H1 (cell line): ENCODE results near the gene OCLN. TPM values are rescaled to one million over a fixed set of nuclear protein-coding genes. Genes with fewer than 3 reads are reported as not detected.

ENCODE experiments used
- ASH2L ChIP-seq: fragments of 200-600, 300-600 bp; sonication (generic); IDR thresholded peaks from one replicate; pipeline ENCODE4 v1.7.1; 2017; ENCODE audit warnings: low read length
- BACH1 ChIP-seq: IDR thresholded peaks from 2 replicates; pipeline ENCODE4 v1.6.1; 2012; ENCODE audit warnings: low read length, improper control_type of control experiment
- BRCA1 ChIP-seq: IDR thresholded peaks from 2 replicates; pipeline ENCODE4 v1.6.1; 2012; ENCODE audit warnings: low read depth, low read length, improper control_type of control experiment
- CHD2 ChIP-seq: IDR thresholded peaks from 2 replicates; pipeline ENCODE4 v1.6.1; 2012; ENCODE audit warnings: low read length, improper control_type of control experiment
- CREB1 ChIP-seq: IDR thresholded peaks from 2 replicates; pipeline ENCODE4 v1.6.1; 2012; ENCODE audit warnings: inconsistent platforms
- CTBP2 ChIP-seq: IDR thresholded peaks from 2 replicates; pipeline ENCODE4 v1.7.0; 2011; ENCODE audit warnings: borderline replicate concordance, mild to moderate bottlenecking, moderate library complexity, mixed read lengths, low read length; ENCODE audit not compliant: insufficient read depth, insufficient read length
- CTCF ChIP-seq, 3 experiments: IDR thresholded peaks; 1 replicate in 2 of 3; 2 replicates in 1 of 3; pipeline versions ENCODE4 v1.5.1 to v1.6.1; 2011; ENCODE audit warnings: low read length in 3 of 3, mild to moderate bottlenecking in 3 of 3, inconsistent platforms in 2 of 3, low read depth in 1 of 3, moderate library complexity in 1 of 3; ENCODE audit not compliant: insufficient read depth in 1 of 3; ENCODE audit errors: control extremely low read depth in 1 of 3
- EP300 ChIP-seq, 2 experiments: IDR thresholded peaks; 1 replicate in 1 of 2; 2 replicates in 1 of 2; pipeline ENCODE4 v1.6.1; 2011 to 2012; ENCODE audit warnings: low read depth in 2 of 2, low read length in 2 of 2, mild to moderate bottlenecking in 2 of 2, borderline replicate concordance in 1 of 2, inconsistent platforms in 1 of 2, moderate library complexity in 1 of 2
- FOSL1 ChIP-seq: IDR thresholded peaks from 2 replicates; pipeline ENCODE4 v1.6.1; 2011; ENCODE audit warnings: mild to moderate bottlenecking, low read depth, low read length, moderate library complexity; ENCODE audit not compliant: insufficient read depth
- JUN ChIP-seq: IDR thresholded peaks from 2 replicates; pipeline ENCODE4 v1.6.1; 2011; ENCODE audit warnings: low read depth, mild to moderate bottlenecking, improper control_type of control experiment, low read length
- KDM4A ChIP-seq: IDR thresholded peaks from one replicate; pipeline ENCODE4 v1.7.1; 2012; ENCODE audit warnings: low read depth, mild to moderate bottlenecking, moderate library complexity, low read length, inconsistent platforms; ENCODE audit not compliant: severe bottlenecking
- KDM5A ChIP-seq: fragments of 200-600 bp; IDR thresholded peaks from 2 replicates; pipeline ENCODE4 v1.7.1; 2012; ENCODE audit warnings: mild to moderate bottlenecking, low read length, inconsistent platforms, mixed read lengths
- POLR2A ChIP-seq, 2 experiments: IDR thresholded peaks; 1 replicate in 1 of 2; 2 replicates in 1 of 2; pipeline ENCODE4 v1.6.1; 2011; ENCODE audit warnings: low read depth in 2 of 2, low read length in 2 of 2, mild to moderate bottlenecking in 2 of 2; ENCODE audit errors: control extremely low read depth in 1 of 2
- POLR2AphosphoS5 ChIP-seq: IDR thresholded peaks from 2 replicates; pipeline ENCODE4 v1.6.1; 2011; ENCODE audit warnings: low read depth, low read length
- POU5F1 ChIP-seq: IDR thresholded peaks from 2 replicates; pipeline ENCODE4 v1.6.1; 2011; ENCODE audit warnings: low read depth, mild to moderate bottlenecking, low read length, moderate library complexity
- SP1 ChIP-seq: IDR thresholded peaks from 2 replicates; pipeline ENCODE4 v1.6.1; 2011; ENCODE audit warnings: low read depth, low read length
- SUZ12 ChIP-seq: fragments of 200-600 bp; sonication (generic); IDR thresholded peaks from 2 replicates; pipeline ENCODE4 v1.6.1; 2012; ENCODE audit warnings: mild to moderate bottlenecking, inconsistent platforms, low read length, moderate library complexity, mixed read lengths
- TAF1 ChIP-seq: IDR thresholded peaks from 2 replicates; pipeline ENCODE4 v1.6.1; 2011; ENCODE audit warnings: mild to moderate bottlenecking, low read depth, low read length
- TBP ChIP-seq: IDR thresholded peaks from 2 replicates; pipeline ENCODE4 v1.6.1; 2011; ENCODE audit warnings: low read depth, low read length, improper control_type of control experiment
- TEAD4 ChIP-seq: IDR thresholded peaks from 2 replicates; pipeline ENCODE4 v1.6.1; 2012; ENCODE audit warnings: low read depth, low read length, inconsistent platforms, mixed read lengths
- USF2 ChIP-seq: IDR thresholded peaks from 2 replicates; pipeline ENCODE4 v1.6.1; 2011; ENCODE audit warnings: low read length, improper control_type of control experiment
- YY1 ChIP-seq: IDR thresholded peaks from 2 replicates; pipeline ENCODE4 v1.6.1; 2011; ENCODE audit warnings: low read depth, mild to moderate bottlenecking, low read length
- ZNF274 ChIP-seq: IDR thresholded peaks from 2 replicates; pipeline ENCODE4 v1.7.0; 2012; ENCODE audit warnings: low read length, borderline replicate concordance; ENCODE audit errors: extremely low read depth
- polyA plus RNA-seq, 7 experiments: library from polyadenylated mRNA; depleted of rRNA in 3 of 7; stranded (reverse) in 5 of 7; unstranded in 2 of 7; fragments of >200 nt in 5 of 7; fragments of 200-250 nt in 2 of 7; gene quantifications; 1 replicate in 5 of 7; 2 replicates in 1 of 7; 4 replicates in 1 of 7; pipeline versions ENCODE4 v1.2.1 to v1.2.3, GENCODE V29; 2011 to 2013; ENCODE audit warnings: missing spikeins in 2 of 7, mixed read lengths in 2 of 7
- total RNA-seq: library from RNA; stranded (reverse); fragmentation: NEBNext Ultra II Directional; extraction: Animal tissue kit (Norgen Biotek cat#: 25700); gene quantifications from 2 replicates; pipeline ENCODE4 v1.2.1, GENCODE V29; 2021

Gene OCLN
- total and polyA plus RNA-seq, 2 of the 8 experiments (the other 6 are each of a cell fraction or from before 2014, with no cell fraction given), result 27.9 to 85.5 TPM

GRCh38 chr5:69493396-69494133 is 975 bp downstream of the OCLN start (continued):
- TF ChIP-seq SUZ12 (no peak), TEAD4 (no peak), KDM5A (no peak), POLR2A (IDR thresholded peaks at IDR 0.05; ENCODE audit: control extremely low read depth in 1 of 2, low read depth in 2 of 2, low read length in 2 of 2) (no peak; a peak in 1 of 3 replicates), CTCF (IDR thresholded peaks at IDR 0.05; ENCODE audit: control extremely low read depth in 1 of 3, insufficient read depth in 1 of 3, low read depth in 1 of 3, low read length in 3 of 3) (no peak), FOSL1 (no peak), YY1 (peak; percentile 94), ZNF274 (no peak), KDM4A (no peak), JUN (no peak), ASH2L (peak; percentile 87), BACH1 (no peak), TAF1 (peak; percentile 60), POU5F1 (no peak), BRCA1 (no peak), CREB1 (no peak), USF2 (no peak), SP1 (no peak), CHD2 (no peak), POLR2AphosphoS5 (peak; percentile 73), CTBP2 (no peak), TBP (no peak), EP300 (IDR thresholded peaks at IDR 0.05; ENCODE audit: borderline replicate concordance in 1 of 2, low read depth in 2 of 2, low read length in 2 of 2) (no peak)
